MCF 10A (cell line): Measurements from ENCODE around the gene FAM136A. TPM values are rescaled to one million over a fixed set of nuclear protein-coding genes. Genes with fewer than 3 reads are reported as not detected.
A peak's percentile ranks its signal among the peaks of the same experiment; 100 is the strongest.
"Not testable (repeated sequence)": the region's sequence is repeated elsewhere in the genome, so short reads cannot be mapped to it uniquely, and the experiment has no call there.

Experiments
- BruUV-seq: library from RNA; stranded (reverse); fragments of 400-500 nt; replicated peaks from 2 replicates; lab custom pipeline; 2021; lab: Mats Ljungman, UMichigan
- CTCF ChIA-PET: fragments of 300-600 bp; sonication (Branson Sonifier 250); formaldehyde crosslinking; extraction: SDS; loops from one replicate; lab custom pipeline; 2021; ENCODE audit warnings: antibody characterized with exemption, inconsistent platforms; lab: Yijun Ruan, JAX
- POLR2A ChIA-PET: fragments of 300-600, 350-650 bp; sonication (Branson Sonifier 250); formaldehyde crosslinking; extraction: SDS; loops from one replicate; lab custom pipeline; 2020; ENCODE audit warnings: antibody characterized with exemption, inconsistent platforms; lab: Yijun Ruan, JAX
- DNase-seq: peaks from one replicate; pipeline ENCODE4 v3.0.0-alpha.2; 2018; ENCODE audit not compliant: unreplicated experiment
- H3K27ac Mint-ChIP-seq: one replicate; pipeline ENCODE4 v1.8.0; 2022; ENCODE audit warnings: mild to moderate bottlenecking, low read depth, mixed read lengths; ENCODE audit not compliant: unreplicated experiment
- H3K27me3 Mint-ChIP-seq: one replicate; pipeline ENCODE4 v1.8.0; 2022; ENCODE audit warnings: mixed read lengths; ENCODE audit not compliant: insufficient read depth, unreplicated experiment
- H3K36me3 Mint-ChIP-seq: one replicate; pipeline ENCODE4 v1.8.0; 2022; ENCODE audit warnings: mild to moderate bottlenecking, moderate library complexity, mixed read lengths; ENCODE audit not compliant: insufficient read depth, unreplicated experiment
- H3K4me1 Mint-ChIP-seq: one replicate; pipeline ENCODE4 v1.8.0; 2022; ENCODE audit warnings: mixed read lengths; ENCODE audit not compliant: insufficient read depth, unreplicated experiment
- H3K4me3 Mint-ChIP-seq: one replicate; pipeline ENCODE4 v1.8.0; 2022; ENCODE audit warnings: mild to moderate bottlenecking, moderate library complexity, mixed read lengths; ENCODE audit not compliant: unreplicated experiment
- H3K9me3 Mint-ChIP-seq: one replicate; pipeline ENCODE4 v1.8.0; 2022; ENCODE audit warnings: mixed read lengths; ENCODE audit not compliant: unreplicated experiment
- CTCF ChIP-seq: fragments of 200-600 bp; IDR thresholded peaks from one replicate; pipeline ENCODE4 v1.8.0; 2022; ENCODE audit warnings: antibody characterized with exemption, mild to moderate bottlenecking; ENCODE audit not compliant: unreplicated experiment
- intact Hi-C: fragments of 100-400 bp; cut with micrococcal nuclease; formaldehyde crosslinking; loops from 2 replicates; pipeline ENCODE4 v1.14.1; 2022
- total RNA-seq: library from RNA; stranded (reverse); gene quantifications from 2 replicates; pipeline ENCODE4 v1.2.3, GENCODE V29; 2022

FAM136A gene
- total RNA-seq, 1 experiment from 2014 or later: 38.8 TPM

- H3K27ac Mint-ChIP-seq: no peak overlapping the region
- no peak overlapping the region for H3K4me3 Mint-ChIP-seq
- BruUV-seq: no TSS peak
- CTCF ChIA-PET: interaction anchor here (0.5 to 7.2 kb wide), 44 partner anchors 8 to 1866 kb away, joined by 3 to 170 read pairs (median 5); partner anchors contain the start of genes SNRPG and TGFA
- POLR2A ChIA-PET: interaction anchor here (0.6 to 4.1 kb wide), 10 partner anchors 10 to 345 kb away, joined by 3 to 42 read pairs (median 4); partner anchors contain the start of genes SNRPG and TGFA
- no peak for TF ChIP-seq CTCF
- H3K27me3 Mint-ChIP-seq: no peaks in the 10 kb centered on the region
- intact Hi-C loops: loop anchor here (5.0 kb wide), 1 partner anchor 644 kb away; no protein-coding TSS in a partner anchor
- DNase-seq: no peak
- H3K4me1 Mint-ChIP-seq: no peaks in the 10 kb centered on the region
- H3K9me3 Mint-ChIP-seq: no peaks in the 10 kb centered on the region
- peaks cover 28% of the 10 kb centered on the region for H3K36me3 Mint-ChIP-seq
Observed at GRCh38 chr2:70303186-70303585, 1.3 kb upstream of the FAM136A start.

GRCh38 chr2:70302195-70302546 lies 304 bp upstream of the FAM136A start:
- ChIA-PET POLR2A (interaction anchor here (0.5 to 4.1 kb wide), 13 partner anchors 9 to 907 kb away, joined by 3 to 42 read pairs (median 4); partner anchors contain the start of genes SNRPG and TIA1), CTCF (interaction anchor here (0.6 to 7.2 kb wide), 31 partner anchors 9 to 646 kb away, joined by 3 to 170 read pairs (median 7); partner anchors contain the start of genes SNRPG and TGFA)
- H3K9me3 Mint-ChIP-seq, DNase-seq, H3K27me3 Mint-ChIP-seq, H3K27ac Mint-ChIP-seq, BruUV-seq, H3K4me1 Mint-ChIP-seq: not testable (repeated sequence)
- H3K36me3 Mint-ChIP-seq: peaks cover 38% of the 10 kb centered on the region
- intact Hi-C loops: loop anchor here (5.0 kb wide), 1 partner anchor 645 kb away; no protein-coding TSS in a partner anchor
- peak overlapping the region; percentile 91 for H3K4me3 Mint-ChIP-seq

- CTCF ChIA-PET: interaction anchor here (0.6 to 7.2 kb wide), 13 partner anchors 7 to 807 kb away, joined by 3 to 170 read pairs (median 3); partner anchors contain the start of gene SNRPG
- Mint-ChIP-seq H3K9me3 (no peaks in the 10 kb centered on the region), H3K4me1 (no peaks in the 10 kb centered on the region), H3K36me3 (peaks cover 45% of the 10 kb centered on the region), H3K27me3 (no peaks in the 10 kb centered on the region), H3K4me3 (peak overlapping the region; percentile 91), H3K27ac (peak overlapping the region; percentile 85)
- DNase-seq: no peak
- POLR2A ChIA-PET: interaction anchor here (0.6 to 4.1 kb wide), 8 partner anchors 7 to 504 kb away, joined by 3 to 42 read pairs (median 4); partner anchors contain the start of genes SNRPG and TIA1
- TSS peak; percentile 11 for BruUV-seq
- TF ChIP-seq CTCF: no peak
- intact Hi-C loops: loop anchor here (5.0 kb wide), 1 partner anchor 646 kb away; no protein-coding TSS in a partner anchor
Observed at GRCh38 chr2:70300771-70301343, 1.0 kb downstream of the FAM136A start.

GRCh38 chr2:70297828-70298227 lies 4.0 kb downstream of the FAM136A start:
- DNase-seq, BruUV-seq, POLR2A ChIA-PET, H3K4me3 Mint-ChIP-seq, intact Hi-C loops, H3K9me3 Mint-ChIP-seq, H3K4me1 Mint-ChIP-seq, H3K27me3 Mint-ChIP-seq, CTCF ChIA-PET, H3K27ac Mint-ChIP-seq: not testable (repeated sequence)
- H3K36me3 Mint-ChIP-seq: peaks cover 51% of the 10 kb centered on the region
